Gastrocnemius medialis (tissue), 4 donors: ENCODE data around the gene PYGL.

ENCODE experiments used
- POLR2A ChIP-seq, 2 donors: fragments of 450-650 bp; IDR thresholded peaks; one replicate each; pipeline ENCODE4 v1.6.1; 2017; ENCODE audit warnings: antibody characterized with exemption in 2 of 2, mild to moderate bottlenecking in 2 of 2, moderate library complexity in 2 of 2
- TF ChIP-seq, protein P1 (sequence below), 5 experiments: fragments of 450-650 bp in 3 of 5; fragments of 200-600 bp in 2 of 5; sonication (generic) in 2 of 5; IDR thresholded peaks in 4 of 5; conservative IDR thresholded peaks in 1 of 5; 1 replicate in 4 of 5; 2 replicates in 1 of 5; pipeline ENCODE4 v1.5.1; 2016 to 2019; ENCODE audit warnings: antibody characterized with exemption in 5 of 5, mild to moderate bottlenecking in 3 of 5, moderate library complexity in 3 of 5

GRCh38 chr14:50855558-50855957 lies 88.7 kb downstream of the PYGL start:
- TF ChIP-seq, protein P1, sequence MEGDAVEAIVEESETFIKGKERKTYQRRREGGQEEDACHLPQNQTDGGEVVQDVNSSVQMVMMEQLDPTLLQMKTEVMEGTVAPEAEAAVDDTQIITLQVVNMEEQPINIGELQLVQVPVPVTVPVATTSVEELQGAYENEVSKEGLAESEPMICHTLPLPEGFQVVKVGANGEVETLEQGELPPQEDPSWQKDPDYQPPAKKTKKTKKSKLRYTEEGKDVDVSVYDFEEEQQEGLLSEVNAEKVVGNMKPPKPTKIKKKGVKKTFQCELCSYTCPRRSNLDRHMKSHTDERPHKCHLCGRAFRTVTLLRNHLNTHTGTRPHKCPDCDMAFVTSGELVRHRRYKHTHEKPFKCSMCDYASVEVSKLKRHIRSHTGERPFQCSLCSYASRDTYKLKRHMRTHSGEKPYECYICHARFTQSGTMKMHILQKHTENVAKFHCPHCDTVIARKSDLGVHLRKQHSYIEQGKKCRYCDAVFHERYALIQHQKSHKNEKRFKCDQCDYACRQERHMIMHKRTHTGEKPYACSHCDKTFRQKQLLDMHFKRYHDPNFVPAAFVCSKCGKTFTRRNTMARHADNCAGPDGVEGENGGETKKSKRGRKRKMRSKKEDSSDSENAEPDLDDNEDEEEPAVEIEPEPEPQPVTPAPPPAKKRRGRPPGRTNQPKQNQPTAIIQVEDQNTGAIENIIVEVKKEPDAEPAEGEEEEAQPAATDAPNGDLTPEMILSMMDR (IDR thresholded peaks at IDR 0.05 in 4 of 5, conservative IDR thresholded peaks at IDR 0.05 in 1 of 5): no peak
- TF ChIP-seq POLR2A (IDR thresholded peaks at IDR 0.05): no peak
